ENCODE measurements around the gene TEAD1.
"Not testable (repeated sequence)": the region's sequence is repeated elsewhere in the genome, so short reads cannot be mapped to it uniquely, and the experiment has no call there.

The TEAD1 gene

DNA sequence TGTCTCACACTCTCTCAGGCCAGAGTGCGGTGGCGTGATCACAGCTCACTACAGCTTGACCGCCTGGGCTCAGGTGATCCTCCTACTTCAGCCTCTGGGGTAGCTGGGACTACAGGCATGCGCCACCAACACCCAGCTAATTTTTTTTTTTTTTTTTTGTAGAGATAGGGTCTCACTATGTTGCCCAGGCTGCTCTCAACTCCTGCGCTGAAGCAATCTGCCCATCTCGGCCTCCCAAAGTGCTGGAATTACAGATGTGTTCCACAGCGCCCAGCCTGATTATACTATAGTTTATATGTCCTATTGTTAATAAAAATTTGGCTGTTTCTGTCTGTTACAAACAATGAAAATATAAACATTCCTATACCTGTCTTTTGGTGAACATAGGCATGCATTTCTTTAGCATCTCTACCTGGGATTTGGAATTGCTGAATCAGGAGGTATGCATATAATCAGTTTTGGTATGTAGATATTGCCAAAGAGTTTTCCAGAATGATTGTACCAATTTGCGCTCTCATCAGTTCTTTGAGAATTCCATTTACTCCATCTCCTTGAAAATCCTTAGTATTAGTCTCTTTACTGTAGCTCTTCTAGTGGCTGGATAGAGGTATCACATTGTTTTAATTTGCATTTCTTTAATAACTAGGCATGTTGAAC lies 78.8 kb downstream of the TEAD1 start:
- no peak overlapping the region for H3K27ac ChIP-seq
- TF ChIP-seq Cebpa-rat (IDR thresholded peaks at IDR 0.05): no peak
- no peaks in the 10 kb centered on the region for H3K4me1 ChIP-seq
- no peaks in the 10 kb centered on the region for H3K36me3 ChIP-seq
- no peaks in the 10 kb centered on the region; a peak in 1 of 22 replicates for H3K27me3 ChIP-seq
- no peak overlapping the region for H3K9ac ChIP-seq
- H3K4me3 ChIP-seq: no peak overlapping the region
- no peaks in the 10 kb centered on the region; a peak in 1 of 22 replicates for H4K20me1 ChIP-seq
- no peak overlapping the region for H3K4me2 ChIP-seq
- no peaks in the 10 kb centered on the region for H3K9me3 ChIP-seq (replicated peaks in 1 of 11)

GRCh38 chr11:12754021-12754420 lies 79.8 kb downstream of the TEAD1 start:
- H3K4me3 ChIP-seq: no peak overlapping the region
- H3K4me2 ChIP-seq: no peak overlapping the region
- no peak for TF ChIP-seq Cebpa-rat (IDR thresholded peaks at IDR 0.05)
- H3K27ac ChIP-seq: no peak overlapping the region
- H3K9ac ChIP-seq: no peak overlapping the region
- no peaks in the 10 kb centered on the region for H3K4me1 ChIP-seq
- no peaks in the 10 kb centered on the region for H3K36me3 ChIP-seq
- no peaks in the 10 kb centered on the region for H3K9me3 ChIP-seq (replicated peaks in 1 of 11)
- H3K27me3 ChIP-seq: no peaks in the 10 kb centered on the region; a peak in 1 of 22 replicates
- H4K20me1 ChIP-seq: no peaks in the 10 kb centered on the region; a peak in 1 of 22 replicates

- no peak overlapping the region for H3K9ac ChIP-seq
- H3K4me1 ChIP-seq: no peaks in the 10 kb centered on the region
- no peaks in the 10 kb centered on the region for H3K36me3 ChIP-seq
- H3K4me3 ChIP-seq: no peak overlapping the region
- H3K9me3 ChIP-seq (replicated peaks in 1 of 11): no peaks in the 10 kb centered on the region
- H3K27ac ChIP-seq: no peak overlapping the region
- H4K20me1 ChIP-seq: no peaks in the 10 kb centered on the region
- H3K4me2 ChIP-seq: no peak overlapping the region
- no peak for TF ChIP-seq Cebpa-rat (IDR thresholded peaks at IDR 0.05)
- no peaks in the 10 kb centered on the region; a peak in 1 of 22 replicates for H3K27me3 ChIP-seq
These were observed 80.5 kb downstream of the TEAD1 start for GRCh38 chr11:12754582-12755234.

DNA sequence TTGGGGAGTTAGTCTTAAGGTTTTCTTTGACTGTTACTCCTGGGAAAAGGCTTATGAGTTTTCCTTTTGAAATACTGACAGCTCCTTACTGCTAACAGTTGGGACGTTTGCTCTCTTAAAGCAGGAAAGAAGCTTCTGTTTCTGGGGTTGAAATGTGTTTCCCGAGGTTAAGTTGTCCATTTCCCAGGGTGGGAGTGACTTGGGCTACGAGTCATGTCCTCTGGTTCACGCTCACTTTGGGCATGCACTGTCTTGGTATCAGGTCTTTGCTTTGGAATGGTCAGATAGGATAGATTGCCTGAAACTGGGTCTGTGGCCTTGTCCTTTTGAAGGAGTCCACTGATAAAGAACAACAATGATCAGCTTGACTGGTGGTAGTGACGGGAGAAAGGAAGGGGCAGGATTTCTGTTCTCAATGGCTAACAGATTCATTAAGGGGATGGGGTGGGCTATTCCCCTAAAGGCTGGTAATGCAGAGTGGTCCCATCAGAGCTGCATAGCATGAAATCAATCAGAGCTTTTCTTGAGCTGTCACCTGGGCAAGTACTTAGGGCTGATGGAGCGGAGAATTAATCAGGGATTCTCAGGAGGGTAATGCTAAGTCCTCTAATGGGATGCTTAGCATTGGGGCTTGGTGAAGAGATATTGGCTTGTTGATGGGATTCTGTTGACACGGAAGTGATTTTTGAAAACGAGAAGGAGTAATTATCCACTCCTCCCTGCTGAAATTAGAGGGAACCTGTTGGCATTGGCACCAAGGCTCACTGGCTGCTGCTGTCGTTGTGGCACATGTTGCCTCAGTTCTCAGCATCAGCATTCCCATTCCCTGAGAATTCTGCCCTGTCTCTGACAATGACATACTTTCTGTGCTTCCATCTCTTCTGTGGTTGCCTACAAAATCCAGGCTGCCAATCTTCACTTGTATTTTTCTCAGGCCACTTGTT lies 81.6 kb downstream of the TEAD1 start:
- no peaks in the 10 kb centered on the region for H3K36me3 ChIP-seq
- no peaks in the 10 kb centered on the region for H4K20me1 ChIP-seq
- no peaks in the 10 kb centered on the region for H3K9me3 ChIP-seq (replicated peaks in 1 of 11)
- no peak overlapping the region for H3K4me2 ChIP-seq
- H3K9ac ChIP-seq: no peak overlapping the region
- TF ChIP-seq Cebpa-rat (IDR thresholded peaks at IDR 0.05): no peak
- H3K27me3 ChIP-seq: peaks cover 0 to 7% (median 0%) of the 10 kb centered on the region in 11 experiments; a peak in 2 of 22 replicates
- H3K27ac ChIP-seq: no peak overlapping the region
- no peak overlapping the region for H3K4me3 ChIP-seq
- no peaks in the 10 kb centered on the region for H3K4me1 ChIP-seq

DNA sequence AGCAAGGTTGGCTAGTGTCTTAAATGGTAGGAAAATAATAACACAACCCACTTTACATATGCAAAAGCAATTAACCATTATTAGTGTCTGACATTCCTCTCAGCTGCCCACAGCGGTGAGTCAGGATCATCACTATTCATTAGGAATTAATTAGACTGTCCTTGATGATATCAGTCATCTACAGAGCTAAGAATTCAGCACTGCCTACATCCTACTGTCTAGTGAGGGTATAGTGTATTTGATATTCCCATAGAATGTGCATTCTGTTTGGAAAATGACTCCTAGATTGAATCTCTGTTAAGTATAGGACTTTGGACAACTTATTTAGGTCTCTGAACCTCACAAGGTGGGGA lies 82.2 kb downstream of the TEAD1 start:
- Histone ChIP-seq H3K4me3 (no peak overlapping the region), H3K9ac (no peak overlapping the region), H4K20me1 (no peaks in the 10 kb centered on the region), H3K36me3 (no peaks in the 10 kb centered on the region), H3K4me1 (no peaks in the 10 kb centered on the region), H3K27me3 (peaks cover 0 to 7% (median 0%) of the 10 kb centered on the region in 11 experiments; a peak in 2 of 22 replicates), H3K4me2 (no peak overlapping the region), H3K27ac (no peak overlapping the region), H3K9me3 (replicated peaks in 1 of 11) (no peaks in the 10 kb centered on the region)
- no peak for TF ChIP-seq Cebpa-rat (IDR thresholded peaks at IDR 0.05)

- Histone ChIP-seq H4K20me1 (no peaks in the 10 kb centered on the region), H3K4me1 (no peaks in the 10 kb centered on the region), H3K4me2 (no peak overlapping the region)
These were observed 82.6 kb downstream of the TEAD1 start for GRCh38 chr11:12756867-12757266.

DNA sequence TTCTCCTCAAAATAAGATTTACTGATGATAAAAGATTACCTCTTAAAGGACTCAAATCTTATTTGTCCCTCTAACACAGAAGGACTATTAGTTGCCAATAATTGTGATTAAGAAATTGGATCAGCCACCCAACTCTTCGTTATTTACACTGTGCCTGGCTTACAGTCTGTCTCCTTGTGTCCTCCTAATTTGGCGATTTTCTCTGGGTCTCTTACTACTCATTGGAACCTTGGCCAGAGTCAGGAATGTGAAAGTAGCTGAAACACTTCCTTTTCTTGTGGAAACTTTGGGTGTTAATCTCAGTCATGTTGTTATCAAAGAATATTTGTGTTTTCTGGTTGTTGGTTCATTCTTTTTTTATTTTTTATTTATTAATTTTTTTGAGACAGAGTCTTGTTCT lies 83.2 kb downstream of the TEAD1 start:
- H3K9ac ChIP-seq: no peak overlapping the region
- no peaks in the 10 kb centered on the region for H3K9me3 ChIP-seq (replicated peaks in 1 of 11)
- no peaks in the 10 kb centered on the region for H3K4me1 ChIP-seq
- TF ChIP-seq Cebpa-rat (IDR thresholded peaks at IDR 0.05): no peak
- no peaks in the 10 kb centered on the region for H3K36me3 ChIP-seq
- peaks cover 0 to 7% (median 0%) of the 10 kb centered on the region in 11 experiments; a peak in 2 of 22 replicates for H3K27me3 ChIP-seq
- no peaks in the 10 kb centered on the region for H4K20me1 ChIP-seq
- H3K4me2 ChIP-seq: no peak overlapping the region
- H3K27ac ChIP-seq: no peak overlapping the region
- no peak overlapping the region for H3K4me3 ChIP-seq

More at GRCh38 chr11:12756867-12757266, 82.6 kb downstream of the TEAD1 start:
- peaks cover 0 to 7% (median 0%) of the 10 kb centered on the region in 11 experiments; a peak in 2 of 22 replicates for H3K27me3 ChIP-seq
- no peak for TF ChIP-seq Cebpa-rat (IDR thresholded peaks at IDR 0.05)
- H3K9ac ChIP-seq: no peak overlapping the region
- H3K27ac ChIP-seq: no peak overlapping the region
- no peaks in the 10 kb centered on the region for H3K9me3 ChIP-seq (replicated peaks in 1 of 11)
- no peak overlapping the region for H3K4me3 ChIP-seq
- no peaks in the 10 kb centered on the region for H3K36me3 ChIP-seq

DNA sequence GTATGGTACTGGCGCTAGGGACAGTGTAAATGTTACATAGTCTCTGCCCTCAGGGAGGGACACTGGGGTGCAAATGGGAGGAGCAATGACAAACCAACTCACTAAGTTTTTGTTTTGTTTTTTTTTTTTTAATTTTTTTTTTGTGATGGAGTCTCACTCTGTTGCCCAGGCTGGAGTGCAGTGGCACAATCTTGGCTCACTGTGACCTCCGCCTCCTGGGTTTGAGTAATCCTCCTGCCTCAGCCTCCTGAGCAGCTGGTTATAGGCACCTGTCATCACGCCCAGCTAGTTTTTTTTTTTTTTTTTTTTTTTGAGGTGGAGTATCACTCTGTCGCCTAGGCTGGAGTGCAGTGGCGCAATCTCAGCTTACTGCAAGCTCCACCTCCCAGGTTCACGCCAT lies 83.9 kb downstream of the TEAD1 start:
- H3K4me2 ChIP-seq; H3K9me3 ChIP-seq (replicated peaks in 1 of 11); H3K36me3 ChIP-seq; H4K20me1 ChIP-seq; H3K9ac ChIP-seq; H3K4me3 ChIP-seq; H3K27ac ChIP-seq; H3K27me3 ChIP-seq; H3K4me1 ChIP-seq: not testable (repeated sequence)

DNA sequence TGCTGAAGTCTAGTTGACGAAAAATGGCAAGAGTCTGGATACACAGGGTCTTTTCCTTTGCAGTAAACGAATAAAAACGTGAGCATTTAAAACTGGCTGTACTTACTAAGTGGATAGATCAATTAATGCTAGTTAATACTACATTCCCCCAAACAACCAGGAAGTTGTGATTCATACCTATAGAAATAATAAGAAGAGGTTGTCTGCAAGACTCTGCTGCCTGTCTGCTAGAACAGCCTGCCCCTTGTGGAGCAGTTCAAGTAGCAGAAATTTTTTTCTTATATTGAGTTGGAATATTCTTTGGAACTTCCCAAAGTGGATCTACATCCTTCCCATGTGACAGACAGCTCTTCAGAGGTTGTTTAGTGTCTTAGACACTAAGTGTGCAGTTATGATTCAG lies 86.8 kb downstream of the TEAD1 start:
- peaks cover 0 to 12% (median 3%) of the 10 kb centered on the region in 10 experiments; a peak in 6 of 20 replicates for H3K4me1 ChIP-seq
- no peaks in the 10 kb centered on the region for H4K20me1 ChIP-seq
- no peak for TF ChIP-seq Cebpa-rat (IDR thresholded peaks at IDR 0.05)
- no peaks in the 10 kb centered on the region; a peak in 1 of 22 replicates for H3K9me3 ChIP-seq (replicated peaks in 1 of 11)
- peaks cover 0 to 28% (median 0%) of the 10 kb centered on the region in 11 experiments; a peak in 4 of 22 replicates for H3K27me3 ChIP-seq
- no peak overlapping the region for H3K4me2 ChIP-seq
- H3K4me3 ChIP-seq: no peak overlapping the region
- no peak overlapping the region for H3K9ac ChIP-seq
- H3K36me3 ChIP-seq: no peaks in the 10 kb centered on the region
- H3K27ac ChIP-seq: no peak overlapping the region
